NOMO-1 (cell line): ENCODE measurements around the gene SYTL2.
"Not testable (repeated sequence)": the region's sequence is repeated elsewhere in the genome, so short reads cannot be mapped to it uniquely, and the experiment has no call there.

Experiments used
- DNase-seq, 2 experiments: peaks; one replicate each; lab custom pipeline; 2025; ENCODE audit not compliant: unreplicated experiment in 2 of 2; lab: John Stamatoyannopoulos, UW

SYTL2 gene

DNA sequence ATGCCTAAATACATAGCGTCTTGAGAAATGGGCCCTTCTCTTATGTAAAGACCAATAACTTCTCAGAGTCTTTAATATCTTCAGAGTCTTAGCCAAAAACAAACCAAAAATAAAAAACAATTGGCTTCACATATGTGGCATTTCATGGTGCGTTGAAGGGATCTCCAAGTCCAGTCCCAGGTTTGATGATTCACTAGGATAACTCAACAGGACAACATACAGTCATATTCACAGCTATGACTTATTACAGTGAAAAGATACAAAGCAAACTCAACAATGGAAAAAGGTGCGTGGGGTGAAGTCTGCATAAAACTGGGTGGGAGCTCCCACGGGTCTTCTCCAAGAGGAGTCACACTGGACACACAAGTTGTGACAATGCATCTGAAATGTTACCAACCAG, 12.6 kb downstream of the SYTL2 start:
- no peak for DNase-seq

DNA sequence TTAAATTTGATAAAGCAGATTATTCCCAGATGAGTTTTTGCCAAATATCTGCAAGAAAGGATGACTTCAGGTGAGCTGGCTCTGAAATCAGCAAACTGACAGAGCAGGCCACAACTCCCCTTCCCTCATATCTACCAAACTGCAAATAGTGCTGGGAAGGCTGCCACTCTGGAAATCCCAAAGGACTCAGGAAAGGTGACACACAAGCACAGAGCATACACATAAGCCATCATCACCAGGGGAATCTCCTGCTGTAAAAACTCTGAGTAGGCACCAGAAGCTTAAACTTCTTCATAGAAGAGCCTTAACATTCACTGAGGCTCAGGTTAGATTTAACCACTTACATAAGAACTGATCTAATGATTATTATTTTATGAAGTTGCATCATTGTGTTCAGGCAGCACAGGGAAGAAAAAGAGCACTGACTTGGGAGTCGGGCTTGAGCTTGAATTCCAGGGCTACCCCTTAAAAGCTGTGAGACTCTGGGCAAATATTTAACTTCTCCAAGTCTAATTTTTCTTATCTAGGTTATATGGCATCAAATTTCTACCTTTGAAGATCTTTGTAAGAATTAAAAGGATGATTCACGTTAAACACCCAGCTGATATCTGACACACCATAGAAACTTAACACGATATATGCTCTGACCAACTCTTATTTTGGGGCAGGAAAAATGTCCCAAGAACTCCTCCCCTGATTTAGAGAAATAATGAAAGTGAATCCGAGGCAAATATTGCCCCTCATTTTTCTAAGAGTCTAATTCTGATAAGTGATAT, 15.0 kb downstream of the SYTL2 start:
- DNase-seq, result no peak

GRCh38 chr11:85791409-85791990, 19.4 kb downstream of the SYTL2 start:
- DNase-seq, result no peak

DNA sequence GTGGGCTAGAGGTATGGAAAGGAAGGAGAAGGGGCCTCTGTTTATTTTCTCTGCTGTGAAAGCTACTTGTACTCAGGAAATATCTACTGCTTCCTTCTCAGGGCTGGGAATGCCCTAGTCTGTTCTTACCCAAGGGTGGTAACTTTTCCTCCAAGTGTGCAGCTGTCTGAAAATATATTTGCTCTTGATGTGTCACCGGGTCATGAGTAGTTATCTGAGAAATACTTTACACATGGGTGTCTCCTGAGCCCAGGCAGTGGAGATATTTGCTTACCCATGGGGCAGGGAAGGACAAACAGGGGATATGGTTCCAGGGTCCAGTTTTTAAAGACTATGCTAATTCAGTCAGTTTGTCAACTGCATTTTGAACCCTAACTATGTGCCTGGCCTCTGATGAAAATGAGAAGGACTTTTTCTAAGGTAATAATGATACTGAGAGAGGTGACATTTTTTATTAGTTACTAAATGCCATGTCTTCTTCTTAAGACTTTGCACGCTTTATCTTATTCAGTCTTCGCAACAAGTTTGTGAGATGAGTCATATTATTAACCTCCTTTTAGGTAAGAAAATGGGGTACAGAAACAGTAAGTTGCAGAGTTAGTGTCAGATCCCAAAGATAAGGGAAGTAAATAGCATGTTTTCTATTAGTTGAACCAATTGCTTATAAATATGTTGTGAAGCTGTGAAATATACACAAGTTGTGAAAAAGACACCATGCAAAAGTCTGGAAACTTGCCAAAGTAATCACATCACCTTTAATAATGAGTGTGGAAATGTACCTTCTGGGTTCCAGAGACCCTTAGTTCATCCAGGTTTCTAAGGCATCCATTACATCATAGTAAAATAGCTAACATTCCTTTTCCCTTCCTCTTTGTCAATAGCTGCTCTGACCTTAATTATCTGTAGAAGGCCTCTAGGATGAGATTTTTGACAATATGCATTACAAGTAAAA, 22.9 kb downstream of the SYTL2 start:
- DNase-seq, result no peak

GRCh38 chr11:85787168-85787567, 23.8 kb downstream of the SYTL2 start:
- DNase-seq, result no peak

GRCh38 chr11:85784480-85785265, 26.3 kb downstream of the SYTL2 start:
- DNase-seq, result no peak

- DNase-seq, result no peak
These were observed 27.2 kb downstream of the SYTL2 start for GRCh38 chr11:85783758-85784157.

- not testable (repeated sequence) for DNase-seq
These were observed 30.0 kb downstream of the SYTL2 start for GRCh38 chr11:85780780-85781517.

DNA sequence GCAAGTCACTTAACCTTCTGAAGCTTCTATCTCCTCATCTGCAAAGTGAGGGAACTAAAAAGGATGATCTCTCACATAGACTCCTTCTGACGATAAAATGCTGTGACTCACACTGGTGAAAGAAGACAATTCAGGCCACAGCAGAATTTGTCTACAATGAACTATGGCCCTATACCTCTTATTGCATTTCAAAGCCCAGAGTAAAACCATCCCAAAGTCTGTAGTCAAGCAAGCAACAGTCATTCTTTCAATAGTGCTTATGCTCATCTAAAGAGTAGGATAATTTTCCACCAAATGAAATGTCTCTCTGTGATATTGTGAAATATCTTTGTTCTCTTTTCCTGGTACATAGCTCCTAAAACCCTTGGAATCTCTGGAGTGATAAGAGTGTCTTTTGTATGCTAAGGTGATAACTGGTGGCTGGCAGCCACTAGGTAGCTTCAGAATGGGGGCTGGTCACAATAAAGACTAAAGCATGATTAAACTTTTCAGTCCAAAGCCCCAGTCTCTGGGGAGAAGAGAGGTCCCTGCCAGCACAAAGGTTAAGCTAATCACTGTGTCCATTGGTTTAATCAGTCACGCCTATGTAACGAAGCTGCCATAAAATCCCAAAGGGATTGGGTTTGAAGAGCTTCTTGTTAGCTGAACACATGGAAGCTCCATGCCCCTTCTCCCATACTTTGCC, 30.8 kb downstream of the SYTL2 start:
- DNase-seq, result no peak

DNA sequence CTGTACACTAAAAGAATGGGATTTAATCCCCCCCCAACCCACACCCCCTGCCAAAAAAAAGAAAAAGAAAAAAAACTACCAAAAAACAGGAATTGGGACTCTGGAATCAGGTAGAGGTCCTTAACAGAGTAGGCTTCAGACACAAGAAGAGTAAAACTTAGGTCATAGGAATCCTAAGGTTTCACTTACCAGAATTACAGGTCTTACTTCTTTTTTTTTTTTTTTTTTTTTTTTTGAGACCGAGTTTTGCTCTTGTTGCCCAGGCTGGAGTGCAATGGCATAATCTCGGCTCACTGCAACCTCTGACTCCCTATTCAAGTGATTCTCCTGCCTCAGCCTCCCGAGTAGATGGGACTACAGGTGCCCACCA, 33.4 kb downstream of the SYTL2 start:
- DNase-seq, result not testable (repeated sequence)

DNA sequence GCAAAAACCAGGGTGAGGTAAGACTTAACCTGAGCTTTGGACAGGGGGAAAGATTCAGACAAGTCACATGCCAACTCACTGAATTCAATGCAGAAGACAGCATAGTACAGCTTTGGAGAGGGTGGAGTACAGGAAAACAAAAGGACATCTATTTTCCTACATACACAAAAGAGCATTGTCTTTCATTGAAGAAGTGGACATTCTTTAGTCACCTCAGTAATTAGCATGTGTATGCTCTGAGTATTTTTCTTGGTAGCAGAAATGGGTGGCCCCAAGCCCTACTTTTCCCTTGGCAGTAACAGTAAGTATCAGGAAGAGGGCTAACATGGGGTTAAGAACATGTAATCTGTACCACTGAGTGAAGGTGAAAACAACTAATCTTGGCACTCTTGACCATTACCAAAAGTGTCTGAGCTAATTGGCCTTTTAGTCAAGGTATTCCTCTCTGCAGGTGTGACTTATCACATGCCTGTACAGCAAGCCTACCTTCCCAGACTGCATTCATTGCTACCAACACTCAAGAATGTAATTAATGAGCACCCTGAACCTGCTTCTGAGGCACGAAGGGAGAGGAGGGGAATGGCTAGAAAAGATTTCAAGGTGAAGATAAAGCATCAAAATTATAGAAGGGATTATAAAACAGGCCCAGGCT, 33.9 kb downstream of the SYTL2 start:
- no peak for DNase-seq

- no peak for DNase-seq
These were observed 36.5 kb downstream of the SYTL2 start for GRCh38 chr11:85774256-85775101.

GRCh38 chr11:85772695-85773094, 38.2 kb downstream of the SYTL2 start:
- DNase-seq, result no peak

DNA sequence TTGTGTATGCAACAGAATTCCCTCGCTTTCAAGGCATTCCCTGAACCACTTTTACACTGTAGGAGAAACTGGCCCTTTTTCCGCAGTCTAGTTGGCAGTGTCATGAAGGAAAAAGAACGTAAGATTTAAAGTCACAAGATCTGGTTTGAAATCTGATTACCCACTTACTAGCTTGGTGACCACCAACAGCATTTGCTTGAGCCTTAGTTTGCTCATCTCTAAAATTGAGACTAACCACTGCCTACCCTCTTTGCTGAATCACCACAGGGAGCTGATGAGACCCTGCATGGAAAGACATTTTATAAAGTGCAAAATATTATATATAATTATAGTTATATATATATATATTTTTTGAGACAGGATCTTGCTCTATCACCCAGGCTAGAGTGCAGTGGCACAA, 39.4 kb downstream of the SYTL2 start:
- DNase-seq, result no peak

GRCh38 chr11:85769771-85770170, 41.2 kb downstream of the SYTL2 start:
- no peak for DNase-seq

GRCh38 chr11:85768473-85769146, 42.3 kb downstream of the SYTL2 start:
- no peak for DNase-seq

DNA sequence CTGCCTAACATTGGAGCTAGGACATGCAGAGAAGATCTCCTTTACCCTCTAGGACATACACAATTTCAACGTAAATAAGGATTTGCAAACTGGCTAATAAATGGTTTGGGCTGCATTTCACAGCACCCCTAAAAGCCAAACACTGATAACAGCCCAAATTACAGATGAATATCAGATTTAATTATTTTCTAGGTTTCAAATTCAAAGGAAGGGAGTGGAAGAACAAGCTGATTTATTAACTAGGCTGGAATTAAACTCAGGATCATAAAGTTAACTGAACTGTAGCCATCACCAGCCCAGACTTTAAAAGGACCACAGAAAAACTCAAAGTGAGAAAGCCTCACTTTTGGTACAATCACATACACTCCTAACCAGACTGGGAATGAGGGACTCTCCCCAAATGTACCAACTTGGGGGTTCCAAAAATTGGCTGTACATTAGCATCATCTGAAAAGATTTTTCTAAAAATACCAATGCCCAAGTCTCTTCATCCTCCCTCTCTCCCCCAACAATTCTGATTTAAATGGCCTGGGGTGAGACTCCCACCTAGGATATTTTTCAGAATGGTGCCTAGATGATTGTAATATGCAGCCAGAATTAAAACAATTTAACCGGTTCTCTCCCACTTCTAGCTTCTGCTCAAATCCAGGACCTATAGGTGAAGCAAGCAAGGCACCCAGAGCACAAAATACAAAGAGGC, 43.5 kb downstream of the SYTL2 start:
- no peak for DNase-seq
